Activated CD4-positive, alpha-beta T cell treated with anti-CD3 and anti-CD28 coated beads, Interleukin-2, amount 10 ng/mL, durations not matched to agents 7 days and 5 days (primary cell): ENCODE data around the gene GNG14. TPM values are rescaled to one million over a fixed set of nuclear protein-coding genes. Genes with fewer than 3 reads are reported as not detected.
A peak's percentile ranks its signal among the peaks of the same experiment; 100 is the strongest.
"Not testable (repeated sequence)": the region's sequence is repeated elsewhere in the genome, so short reads cannot be mapped to it uniquely, and the experiment has no call there.

Experiments used
- CTCF ChIA-PET: fragments of 350-600 bp; sonication (Branson Sonifier 250); formaldehyde crosslinking; loops from one replicate; lab custom pipeline; 2021; ENCODE audit warnings: antibody characterized with exemption; lab: Charles Lee
- POLR2A ChIA-PET: fragments of 350-600 bp; sonication (Branson Sonifier 250); formaldehyde crosslinking; loops from one replicate; lab custom pipeline; 2021; ENCODE audit warnings: antibody characterized with exemption; lab: Charles Lee
- DNase-seq: peaks from one replicate; pipeline ENCODE4 v3.0.0-alpha.2; 2020
- H3K27ac Mint-ChIP-seq: one replicate; pipeline ENCODE4 v1.8.0; 2021; ENCODE audit warnings: mild to moderate bottlenecking, moderate library complexity, mixed read lengths
- H3K27me3 Mint-ChIP-seq: one replicate; pipeline ENCODE4 v1.8.0; 2021; ENCODE audit warnings: mixed read lengths
- H3K36me3 Mint-ChIP-seq: one replicate; pipeline ENCODE4 v1.8.0; 2021; ENCODE audit warnings: low read depth, mixed read lengths
- H3K4me1 Mint-ChIP-seq: one replicate; pipeline ENCODE4 v1.8.0; 2021; ENCODE audit warnings: mixed read lengths
- H3K4me3 Mint-ChIP-seq: one replicate; pipeline ENCODE4 v1.8.0; 2021; ENCODE audit warnings: mild to moderate bottlenecking, moderate library complexity, mixed read lengths
- H3K9me3 Mint-ChIP-seq: one replicate; pipeline ENCODE4 v1.8.0; 2021; ENCODE audit warnings: mixed read lengths
- total RNA-seq, 2 experiments: library from RNA; stranded (reverse); gene quantifications; one replicate each; pipeline ENCODE4 v1.2.3, GENCODE V29; 2021

Gene GNG14
- total RNA-seq, 2 experiments from 2014 or later = not detected

DNA sequence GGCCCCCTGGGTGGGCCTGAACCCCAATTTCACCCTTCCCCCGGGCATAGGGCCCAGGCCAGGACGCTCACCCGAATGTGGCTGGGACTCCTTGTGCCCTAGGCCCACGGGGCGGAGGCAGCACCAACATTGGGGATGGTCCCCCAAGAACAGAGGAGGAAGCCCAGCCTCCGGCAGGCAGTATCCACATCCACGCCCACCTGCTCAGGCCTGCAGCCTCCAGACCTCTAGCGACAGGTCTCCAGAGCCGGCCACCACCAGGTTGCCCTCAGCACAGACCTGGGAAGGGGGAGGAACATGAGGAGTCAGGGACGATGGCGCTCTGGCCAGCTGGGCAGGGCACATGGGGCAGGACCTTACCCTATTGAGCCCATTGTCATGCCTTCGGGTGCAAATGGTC is 1.2 kb downstream of the GNG14 start:
- POLR2A ChIA-PET = no interaction called here
- no peak overlapping the region for H3K27ac Mint-ChIP-seq
- no peaks in the 10 kb centered on the region for H3K36me3 Mint-ChIP-seq

DNA sequence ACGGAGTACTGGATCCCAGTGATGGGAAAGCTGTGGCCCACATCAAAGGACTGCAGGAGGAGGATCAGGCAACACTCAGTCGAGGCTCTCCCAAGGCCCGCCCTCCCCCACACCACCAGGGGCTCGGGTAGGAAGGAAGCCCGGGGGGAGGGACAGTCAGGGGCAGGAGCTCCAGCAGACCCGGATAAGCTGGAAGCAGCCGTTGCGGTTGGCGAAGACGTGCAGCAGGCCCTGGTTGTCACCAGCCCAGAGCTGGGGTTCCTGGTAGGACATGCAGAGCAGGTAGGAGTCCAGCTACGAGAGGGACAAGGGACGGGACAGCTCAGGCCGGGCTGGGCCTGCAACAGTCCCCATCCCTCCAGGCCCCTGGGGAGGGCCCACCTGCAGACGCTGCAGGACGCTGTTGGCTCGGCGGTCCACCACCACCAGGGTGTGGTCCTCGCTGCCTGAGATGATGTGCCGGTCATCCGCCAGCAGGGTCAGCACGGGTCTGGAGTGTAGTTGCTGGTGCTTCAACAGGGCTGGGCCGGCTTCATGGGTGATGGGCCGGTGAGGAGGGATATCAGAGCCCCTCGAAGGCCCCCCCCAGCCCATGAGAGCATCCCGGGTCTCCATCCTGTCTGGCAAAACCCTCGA is 1.9 kb downstream of the GNG14 start:
- H3K36me3 Mint-ChIP-seq = no peaks in the 10 kb centered on the region
- CTCF ChIA-PET = interaction anchor here (0.7 kb wide), 1 partner anchor 11 kb away, joined by 3 read pairs; no protein-coding TSS in a partner anchor

More for the DNA sequence above, 1.2 kb downstream of the GNG14 start:
- CTCF ChIA-PET = no interaction called here
- H3K4me3 Mint-ChIP-seq = no peak overlapping the region
- H3K9me3 Mint-ChIP-seq = no peaks in the 10 kb centered on the region
- H3K27me3 Mint-ChIP-seq = no peaks in the 10 kb centered on the region
- DNase-seq = no peak
- H3K4me1 Mint-ChIP-seq = no peaks in the 10 kb centered on the region

DNA sequence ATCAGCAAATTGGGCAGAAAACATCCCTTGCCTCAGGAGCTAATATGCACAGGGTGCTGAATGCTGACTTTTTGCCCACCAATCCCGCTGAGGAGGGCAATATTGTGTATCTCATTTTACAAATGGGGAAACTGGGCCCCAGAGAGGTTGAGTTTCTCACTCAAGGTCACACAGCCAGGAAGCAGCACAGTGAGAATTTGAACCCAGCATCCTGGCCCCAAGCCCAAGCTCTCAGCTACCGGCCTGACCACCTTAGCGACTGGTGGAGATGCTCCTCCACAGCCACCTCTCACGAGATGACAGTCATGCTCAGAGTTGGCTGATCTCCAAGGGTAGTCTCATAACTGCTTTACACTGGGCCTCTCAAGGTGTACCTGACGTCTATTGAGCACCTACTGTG is 5.2 kb downstream of the GNG14 start:
- CTCF ChIA-PET = interaction anchor here (0.6 kb wide), 2 partner anchors 27 to 34 kb away, joined by 3 read pairs; no protein-coding TSS in a partner anchor
- POLR2A ChIA-PET = no interaction called here
- no peaks in the 10 kb centered on the region for H3K27me3 Mint-ChIP-seq

More for the DNA sequence above, 1.9 kb downstream of the GNG14 start:
- Mint-ChIP-seq H3K27me3 (no peaks in the 10 kb centered on the region), H3K27ac (no peak overlapping the region), H3K4me1 (peaks cover 5% of the 10 kb centered on the region), H3K9me3 (no peaks in the 10 kb centered on the region), H3K4me3 (no peak overlapping the region)
- no peak for DNase-seq
- POLR2A ChIA-PET = no interaction called here

DNA sequence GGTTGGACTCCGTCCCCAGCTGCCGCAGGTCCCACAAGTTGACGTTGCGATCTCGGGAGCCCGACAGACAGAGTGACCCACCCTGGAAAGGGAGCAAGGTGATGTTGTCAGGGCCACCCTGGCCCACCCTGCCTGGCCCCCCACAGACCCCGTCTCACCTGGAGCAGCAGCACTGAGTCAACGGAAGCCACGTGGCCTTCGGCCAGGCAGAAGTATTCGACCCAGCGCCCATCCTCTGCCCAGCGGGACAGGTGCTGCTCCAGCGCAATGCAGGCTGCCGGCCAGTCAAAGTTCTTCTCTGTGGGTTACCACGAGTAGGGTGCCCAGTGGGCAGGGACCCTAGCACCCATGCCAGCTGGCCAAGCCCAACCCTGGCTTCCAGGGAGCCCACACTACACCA is 6.8 kb downstream of the GNG14 start:
- H3K4me1 Mint-ChIP-seq = peaks cover 24% of the 10 kb centered on the region
- no peak for DNase-seq
- peak overlapping the region; percentile 92 for H3K4me3 Mint-ChIP-seq
- no peaks in the 10 kb centered on the region for H3K9me3 Mint-ChIP-seq
- no peaks in the 10 kb centered on the region for H3K27me3 Mint-ChIP-seq
- no peak overlapping the region for H3K27ac Mint-ChIP-seq
- CTCF ChIA-PET = interaction anchor here (0.7 to 2.4 kb wide), 2 partner anchors 8 to 97 kb away, joined by 4 to 7 read pairs; partner anchors contain the start of gene JUNB
- POLR2A ChIA-PET = no interaction called here
- peaks cover 7% of the 10 kb centered on the region for H3K36me3 Mint-ChIP-seq

More for the DNA sequence above, 5.2 kb downstream of the GNG14 start:
- no peak for DNase-seq
- peaks cover 2% of the 10 kb centered on the region for H3K36me3 Mint-ChIP-seq
- H3K27ac Mint-ChIP-seq = no peak overlapping the region
- H3K4me1 Mint-ChIP-seq = peaks cover 20% of the 10 kb centered on the region
- H3K9me3 Mint-ChIP-seq = no peaks in the 10 kb centered on the region
- H3K4me3 Mint-ChIP-seq = no peak overlapping the region

DNA sequence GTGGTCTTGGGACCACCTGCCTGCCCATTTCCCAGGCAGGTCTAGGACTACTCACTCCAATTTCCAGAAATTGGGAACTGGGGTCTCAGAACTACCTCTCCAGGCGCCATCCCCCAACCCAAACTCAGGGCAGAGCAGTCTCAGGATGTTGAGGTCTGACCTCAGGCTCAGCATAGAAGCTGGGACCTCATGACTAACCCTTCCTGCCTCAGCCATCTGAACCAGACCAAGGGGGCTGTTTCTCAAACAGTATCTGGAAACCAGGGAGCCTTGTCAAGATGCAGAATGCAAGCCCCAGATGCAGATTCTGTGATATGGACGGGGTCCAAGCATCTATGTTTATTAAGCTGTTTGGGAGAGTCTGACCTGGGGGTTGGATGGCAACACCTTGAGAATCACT is 7.3 kb downstream of the GNG14 start:
- Mint-ChIP-seq H3K4me1 (peaks cover 24% of the 10 kb centered on the region), H3K9me3 (no peaks in the 10 kb centered on the region), H3K27ac (no peak overlapping the region), H3K4me3 (peak overlapping the region; percentile 92), H3K36me3 (peaks cover 7% of the 10 kb centered on the region), H3K27me3 (no peaks in the 10 kb centered on the region)
- ChIA-PET POLR2A (no interaction called here), CTCF (interaction anchor here (2.4 kb wide), 1 partner anchor 9 kb away, joined by 7 read pairs; no protein-coding TSS in a partner anchor)
- no peak for DNase-seq

DNA sequence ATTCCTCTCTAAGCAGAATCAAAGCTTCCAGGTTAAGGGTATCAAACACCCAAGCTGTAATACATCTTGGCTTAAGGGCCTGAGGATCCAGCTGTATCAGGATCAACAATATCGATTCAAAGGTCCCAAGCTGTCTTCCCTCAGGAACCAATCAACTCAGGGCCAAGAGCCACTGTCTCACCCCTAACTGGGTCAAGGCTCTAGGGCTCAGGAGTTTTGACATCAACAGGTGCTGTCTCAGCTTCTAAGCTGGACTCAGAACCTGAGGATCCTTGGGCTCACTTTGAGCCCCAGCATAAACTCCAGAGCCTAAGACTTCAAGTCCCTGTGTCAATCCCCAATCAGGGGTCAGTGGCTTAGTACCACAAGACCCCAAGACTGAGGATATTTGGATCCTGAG is 7.7 kb downstream of the GNG14 start:
- CTCF ChIA-PET = interaction anchor here (2.4 kb wide), 1 partner anchor 9 kb away, joined by 7 read pairs; no protein-coding TSS in a partner anchor
- Mint-ChIP-seq H3K27me3 (no peaks in the 10 kb centered on the region), H3K4me1 (peaks cover 24% of the 10 kb centered on the region)

DNA sequence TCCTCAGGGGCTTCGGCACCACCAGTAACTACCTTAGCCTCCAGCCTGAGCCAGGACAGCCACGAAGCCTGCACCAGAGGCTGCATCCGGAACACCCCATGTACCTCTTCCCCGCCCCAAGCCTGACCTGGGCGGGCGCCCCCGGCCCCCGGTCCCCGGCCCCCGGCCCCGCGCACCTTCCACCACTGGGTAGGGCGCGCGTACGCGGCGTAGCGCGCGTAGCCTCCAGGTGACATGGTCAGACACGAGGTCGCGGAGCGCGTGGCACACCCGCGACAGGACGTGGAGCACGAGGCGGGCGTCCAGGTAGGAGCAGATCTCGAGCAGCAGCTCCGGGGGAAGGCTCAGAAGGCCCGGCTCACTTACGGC is 8.2 kb downstream of the GNG14 start:
- no peaks in the 10 kb centered on the region for H3K9me3 Mint-ChIP-seq
- peak; percentile 26 for DNase-seq
- H3K36me3 Mint-ChIP-seq = peaks cover 8% of the 10 kb centered on the region
- ChIA-PET CTCF (interaction anchor here (1.2 to 2.4 kb wide), 4 partner anchors 9 to 87 kb away, joined by 4 to 7 read pairs (median 4); no protein-coding TSS in a partner anchor), POLR2A (no interaction called here)
- H3K27me3 Mint-ChIP-seq = no peaks in the 10 kb centered on the region
- peak overlapping the region; percentile 97 for H3K27ac Mint-ChIP-seq
- peak overlapping the region; percentile 92 for H3K4me3 Mint-ChIP-seq
- H3K4me1 Mint-ChIP-seq = peaks cover 24% of the 10 kb centered on the region

More for the DNA sequence above, 7.7 kb downstream of the GNG14 start:
- no peak for DNase-seq
- H3K36me3 Mint-ChIP-seq = peaks cover 7% of the 10 kb centered on the region
- no peak overlapping the region for H3K27ac Mint-ChIP-seq
- peak overlapping the region; percentile 92 for H3K4me3 Mint-ChIP-seq
- POLR2A ChIA-PET = no interaction called here
- H3K9me3 Mint-ChIP-seq = no peaks in the 10 kb centered on the region

DNA sequence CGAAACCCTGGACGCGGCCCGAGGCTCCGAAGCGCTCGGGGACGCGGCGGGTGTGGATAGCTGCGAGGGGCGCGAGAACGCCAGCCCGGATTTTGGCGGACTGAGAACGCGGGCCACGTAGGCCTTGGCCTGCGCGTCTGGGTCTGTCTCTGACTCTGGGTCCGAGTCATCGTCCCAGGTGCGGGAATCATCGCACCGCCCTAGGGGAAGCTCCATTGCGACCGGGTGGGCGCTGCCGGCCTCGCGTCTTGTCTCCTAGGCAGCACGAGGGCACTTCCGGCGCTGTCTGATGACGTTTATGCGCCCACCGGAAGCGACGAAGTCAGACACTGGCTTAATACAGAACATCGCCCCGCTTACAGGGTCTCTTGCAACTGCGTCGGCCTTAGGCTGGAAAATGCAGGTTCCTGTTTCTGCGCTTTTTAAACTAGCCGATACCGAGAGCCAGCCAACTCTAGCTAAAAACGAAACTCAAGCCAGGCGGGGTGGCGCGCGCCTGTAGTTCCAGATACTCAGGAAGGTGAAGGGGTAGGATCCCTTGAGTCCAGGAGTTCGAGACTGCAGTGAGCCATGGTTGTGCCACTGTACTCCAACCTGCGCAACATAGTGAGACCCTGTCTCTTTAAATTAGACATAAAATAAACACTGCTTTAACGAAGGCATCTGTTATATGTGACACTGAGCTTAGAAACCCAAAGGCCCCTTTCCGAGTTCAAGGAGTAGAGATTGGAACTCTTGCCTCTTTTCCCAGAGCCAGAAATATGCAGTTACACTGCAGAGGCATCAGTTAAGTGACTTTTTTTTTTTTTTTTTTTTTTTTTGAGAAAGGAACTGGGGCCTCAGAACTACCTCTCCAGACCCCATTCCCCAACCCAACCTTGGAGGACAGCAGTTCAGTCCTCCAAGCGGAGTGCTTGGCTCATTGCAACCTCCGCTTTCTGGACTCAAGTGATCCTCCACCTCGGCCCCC is 8.9 kb downstream of the GNG14 start, which contains the start of gene FBXW9:
Gene FBXW9 (minus strand): TSS at position 266 of the 970 bp plus-strand sequence. CDS start 50 bp downstream, at position 216.
- peak within 1 kb of the TSS; percentile 92 for H3K4me3 Mint-ChIP-seq
- H3K9me3 Mint-ChIP-seq = no peaks in the 10 kb centered on the region
- H3K27ac Mint-ChIP-seq = peak within 1 kb of the TSS; percentile 97
- no peaks in the 10 kb centered on the region for H3K27me3 Mint-ChIP-seq
- peak; percentile 97 for DNase-seq
- CTCF ChIA-PET = interaction anchor here (1.2 to 2.4 kb wide), 6 partner anchors 9 to 151 kb away, joined by 3 to 7 read pairs (median 4); no protein-coding TSS in a partner anchor
- POLR2A ChIA-PET = no interaction called here
- peaks cover 13% of the 10 kb centered on the region for H3K36me3 Mint-ChIP-seq
- peaks cover 24% of the 10 kb centered on the region for H3K4me1 Mint-ChIP-seq

DNA sequence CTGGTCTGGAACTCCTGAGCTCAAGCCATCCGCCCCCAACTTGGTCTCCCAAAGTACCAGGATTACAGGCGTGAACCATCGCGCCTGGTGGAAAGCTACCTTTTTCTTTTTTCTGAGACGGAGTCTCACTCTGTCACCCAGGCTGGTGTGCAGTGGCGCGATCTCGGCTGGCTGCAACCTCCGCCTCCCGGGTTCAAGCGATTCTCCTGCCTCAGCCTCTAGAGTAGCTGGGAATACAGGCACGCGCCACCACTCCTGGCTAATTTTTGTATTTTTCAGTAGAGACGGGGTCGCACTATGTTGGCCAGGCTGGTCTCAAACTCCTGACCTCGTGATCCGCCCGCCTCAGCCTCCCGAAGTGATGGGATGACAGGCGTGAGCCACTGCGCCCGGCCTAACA is 9.6 kb downstream of the GNG14 start:
- Mint-ChIP-seq H3K4me1 (peaks cover 24% of the 10 kb centered on the region), H3K4me3 (peak overlapping the region; percentile 58), H3K27ac (peak overlapping the region; percentile 97), H3K36me3 (peaks cover 14% of the 10 kb centered on the region)
- CTCF ChIA-PET = interaction anchor here (1.2 to 1.6 kb wide), 5 partner anchors 8 to 150 kb away, joined by 3 to 5 read pairs (median 4); no protein-coding TSS in a partner anchor
- DNase-seq, POLR2A ChIA-PET, H3K9me3 Mint-ChIP-seq, H3K27me3 Mint-ChIP-seq: not testable (repeated sequence)

DNA sequence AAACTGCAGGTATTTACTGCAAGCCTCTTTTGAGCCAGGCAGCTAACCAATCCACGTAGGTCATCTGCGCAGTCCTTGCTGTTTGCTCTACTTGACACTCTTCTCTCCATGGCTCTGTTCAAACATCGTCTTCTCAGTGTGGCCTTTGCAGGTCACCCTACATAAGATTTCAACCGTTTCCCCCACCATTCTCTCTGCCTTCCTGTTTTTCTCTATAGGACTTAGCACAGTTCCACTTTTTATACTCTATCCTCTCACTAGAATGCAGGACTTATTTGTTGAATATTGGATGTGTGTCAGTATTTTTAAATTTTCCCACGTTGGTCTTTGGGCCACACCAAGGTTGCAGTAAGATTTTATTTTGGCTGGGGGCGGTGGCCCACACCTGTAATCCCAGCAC is 10.3 kb downstream of the GNG14 start:
- Mint-ChIP-seq H3K27me3 (no peaks in the 10 kb centered on the region), H3K4me3 (peak overlapping the region; percentile 62), H3K9me3 (no peaks in the 10 kb centered on the region), H3K27ac (peak overlapping the region; percentile 78), H3K36me3 (peaks cover 17% of the 10 kb centered on the region), H3K4me1 (peaks cover 24% of the 10 kb centered on the region)
- CTCF ChIA-PET = no interaction called here
- POLR2A ChIA-PET = no interaction called here
- no peak for DNase-seq

DNA sequence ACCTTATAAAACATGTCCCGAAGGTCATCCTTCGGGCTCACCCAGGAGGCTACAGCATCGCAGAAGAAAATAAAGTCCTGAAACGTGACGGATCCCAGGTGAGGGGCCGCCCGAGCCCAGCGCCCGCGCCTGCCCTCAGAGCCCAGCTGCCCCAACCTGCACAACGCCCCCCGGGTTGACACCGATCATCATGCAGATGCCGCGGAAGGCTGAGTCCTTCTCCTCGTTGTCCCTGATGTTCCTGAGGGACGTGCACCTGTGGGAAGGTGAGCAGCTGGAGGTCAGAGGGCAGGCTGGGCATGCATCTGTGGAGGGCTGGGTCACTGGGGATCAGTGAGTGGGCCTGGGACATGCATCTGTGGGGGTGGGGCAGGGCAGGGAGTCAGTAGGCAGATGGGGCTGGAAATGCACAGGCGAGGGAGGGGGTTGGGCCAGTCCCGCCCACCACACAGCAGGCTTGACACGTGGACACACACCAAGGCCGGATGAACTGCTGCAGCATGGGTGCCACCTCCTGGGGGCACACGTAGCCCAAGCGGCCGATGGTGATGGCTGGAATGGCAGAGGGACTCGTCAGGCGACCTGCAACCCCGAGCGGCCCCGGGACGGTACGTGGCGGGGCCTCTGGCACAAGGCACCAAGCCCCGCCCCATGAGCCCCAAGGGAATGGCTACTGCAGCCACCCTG is 13.9 kb downstream of the GNG14 start:
- peaks cover 6% of the 10 kb centered on the region for H3K4me1 Mint-ChIP-seq
- no peak overlapping the region for H3K27ac Mint-ChIP-seq
- peaks cover 38% of the 10 kb centered on the region for H3K36me3 Mint-ChIP-seq
- no peaks in the 10 kb centered on the region for H3K27me3 Mint-ChIP-seq
- H3K4me3 Mint-ChIP-seq = no peak overlapping the region
- CTCF ChIA-PET = no interaction called here
- no peak for DNase-seq
- POLR2A ChIA-PET = interaction anchor here (0.6 kb wide), 1 partner anchor 57 kb away, joined by 4 read pairs; no protein-coding TSS in a partner anchor
- no peaks in the 10 kb centered on the region for H3K9me3 Mint-ChIP-seq

DNA sequence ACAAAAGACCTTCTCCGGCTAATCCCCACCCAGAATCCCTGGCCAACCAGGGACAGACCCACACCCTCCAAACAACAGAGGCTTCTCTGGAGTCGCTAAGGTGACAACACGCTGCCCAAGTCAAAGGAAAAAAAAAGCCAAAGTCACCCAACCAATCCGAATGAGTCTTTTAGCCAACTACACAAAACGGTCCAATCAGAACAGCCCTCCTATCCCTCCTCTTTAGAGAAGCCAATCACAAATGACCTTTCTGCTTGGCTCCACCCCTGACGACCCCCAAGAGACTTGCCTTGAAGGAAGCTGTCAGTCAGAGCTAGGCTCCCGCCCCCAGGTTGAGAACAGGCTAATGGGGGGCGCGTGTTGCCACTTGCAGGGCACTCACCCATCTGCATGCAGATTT is 15.2 kb downstream of the GNG14 start:
- Mint-ChIP-seq H3K9me3 (no peaks in the 10 kb centered on the region), H3K27me3 (no peaks in the 10 kb centered on the region), H3K4me1 (peaks cover 2% of the 10 kb centered on the region), H3K27ac (no peak overlapping the region), H3K36me3 (peaks cover 42% of the 10 kb centered on the region), H3K4me3 (no peak overlapping the region)
- POLR2A ChIA-PET = no interaction called here
- CTCF ChIA-PET = interaction anchor here (1.5 kb wide), 1 partner anchor 94 kb away, joined by 3 read pairs; no protein-coding TSS in a partner anchor
- DNase-seq = no peak
